Endothelial cell of umbilical vein (primary cell): ENCODE measurements around the gene ANKRD28. TPM values are rescaled to one million over a fixed set of nuclear protein-coding genes. Genes with fewer than 3 reads are reported as not detected.

Experiments used
- BruUV-seq: library from RNA; stranded (reverse); fragments of 400-500 nt; replicated peaks from 2 replicates; lab custom pipeline; 2021; lab: Mats Ljungman, UMichigan
- CTCF ChIA-PET: fragments of 300-600, 350-600 bp; sonication (Branson Sonifier 250); formaldehyde crosslinking; loops from one replicate; lab custom pipeline; 2021; ENCODE audit warnings: antibody characterized with exemption, inconsistent platforms; lab: Charles Lee
- POLR2A ChIA-PET: fragments of 300-600, 350-600 bp; sonication (Branson Sonifier 250); formaldehyde crosslinking; loops from one replicate; lab custom pipeline; 2021; ENCODE audit warnings: antibody characterized with exemption, inconsistent platforms; lab: Charles Lee
- DNase-seq: peaks from one replicate; pipeline ENCODE4 v3.0.0-alpha.2; 2011; ENCODE audit warnings: low read depth, low spot score
- FAIRE-seq: peaks from 2 replicates; lab custom pipeline; 2011; peaks lifted over from hg19 to GRCh38; lab: Jason Lieb, UNC
- H2AFZ ChIP-seq: 2 replicates; pipeline ENCODE4 v1.6.0; 2012; ENCODE audit warnings: low read depth, low read length, control low read depth, inconsistent platforms
- H3K27ac ChIP-seq: 2 replicates; pipeline ENCODE4 v1.5.1; 2011; ENCODE audit warnings: low read depth, mild to moderate bottlenecking, control low read depth, low read length, moderate library complexity; ENCODE audit not compliant: insufficient read depth
- H3K27me3 ChIP-seq, 2 experiments: 2 replicates each; pipeline versions ENCODE4 v1.6.0 to v1.6.1; 2011; ENCODE audit warnings: low read length in 2 of 2, mixed read lengths in 1 of 2; ENCODE audit not compliant: control insufficient read depth in 2 of 2, insufficient read depth in 2 of 2
- H3K36me3 ChIP-seq, 2 experiments: 2 replicates in 1 of 2; 3 replicates in 1 of 2; pipeline ENCODE4 v1.5.1; 2011; ENCODE audit warnings: low read length in 2 of 2, mild to moderate bottlenecking in 1 of 2, moderate library complexity in 1 of 2; ENCODE audit not compliant: control insufficient read depth in 2 of 2, insufficient read depth in 2 of 2; ENCODE audit errors: extremely low read depth in 1 of 2
- H3K4me1 ChIP-seq: 3 replicates; pipeline ENCODE4 v1.5.1; 2011; ENCODE audit warnings: mild to moderate bottlenecking, low read length; ENCODE audit not compliant: control insufficient read depth, insufficient read depth; ENCODE audit errors: extremely low read depth
- H3K4me2 ChIP-seq: 2 replicates; pipeline ENCODE4 v1.6.1; 2011; ENCODE audit warnings: low read length, control low read depth, mixed read lengths; ENCODE audit not compliant: insufficient read depth
- H3K4me3 ChIP-seq, 3 experiments: fragments of 200-600 bp in 1 of 3; sonication (generic), shearing (Covaris generic) in 1 of 3; replicated peaks in 1 of 3; 2 replicates each; pipeline ENCODE4 v1.5.1; 2011 to 2016; ENCODE audit warnings: control low read depth in 3 of 3, low read length in 3 of 3, mild to moderate bottlenecking in 2 of 3, inconsistent platforms in 1 of 3, low read depth in 1 of 3, moderate library complexity in 1 of 3; ENCODE audit not compliant: insufficient read depth in 1 of 3
- H3K79me2 ChIP-seq: 2 replicates; pipeline ENCODE4 v1.6.0; 2012; ENCODE audit warnings: low read length, inconsistent platforms; ENCODE audit not compliant: control insufficient read depth, insufficient read depth
- H3K9ac ChIP-seq: replicated peaks from 2 replicates; pipeline ENCODE3; 2011; ENCODE audit warnings: low read length, control low read depth; ENCODE audit not compliant: insufficient read depth; ENCODE audit errors: extremely low read depth
- H3K9me1 ChIP-seq: replicated peaks from 3 replicates; pipeline ENCODE4 v1.6.0; 2011; ENCODE audit warnings: mild to moderate bottlenecking, low read length; ENCODE audit not compliant: control insufficient read depth, insufficient read depth; ENCODE audit errors: extremely low read depth
- H3K9me3 ChIP-seq: replicated peaks from 2 replicates; pipeline ENCODE4 v1.5.1; 2012; ENCODE audit warnings: low read length, inconsistent platforms; ENCODE audit not compliant: control insufficient read depth, insufficient read depth
- H4K20me1 ChIP-seq: replicated peaks from 2 replicates; pipeline ENCODE3; 2011; ENCODE audit warnings: mild to moderate bottlenecking, low read length; ENCODE audit not compliant: control insufficient read depth, insufficient read depth; ENCODE audit errors: extremely low read depth
- CTCF ChIP-seq, 2 donors: IDR thresholded peaks; 1 replicate in 1 of 2; 2 replicates in 1 of 2; pipeline ENCODE4 v1.5.1; 2011; ENCODE audit warnings: low read length in 2 of 2, mild to moderate bottlenecking in 2 of 2, moderate library complexity in 2 of 2, control low read depth in 1 of 2, inconsistent platforms in 1 of 2, low read depth in 1 of 2; ENCODE audit not compliant: insufficient read depth in 1 of 2; ENCODE audit errors: extremely low read depth in 1 of 2
- EZH2 ChIP-seq: IDR thresholded peaks from 2 replicates; pipeline ENCODE4 v1.6.1; 2012; ENCODE audit warnings: borderline replicate concordance, low read depth, mild to moderate bottlenecking, moderate library complexity, low read length, inconsistent platforms; ENCODE audit not compliant: severe bottlenecking
- FOS ChIP-seq: IDR thresholded peaks from 2 replicates; pipeline ENCODE4 v1.6.1; 2011; ENCODE audit warnings: mild to moderate bottlenecking, low read length, moderate library complexity, borderline replicate concordance; ENCODE audit not compliant: insufficient read depth
- GATA2 ChIP-seq: IDR thresholded peaks from 2 replicates; pipeline ENCODE4 v1.7.0; 2011; ENCODE audit warnings: low read depth, mild to moderate bottlenecking, moderate library complexity, mixed read lengths, low read length; ENCODE audit not compliant: insufficient read length, insufficient read depth
- JUN ChIP-seq: IDR thresholded peaks from 2 replicates; pipeline ENCODE4 v1.6.1; 2011; ENCODE audit warnings: borderline replicate concordance, low read depth; ENCODE audit not compliant: insufficient read length, insufficient read depth
- MAX ChIP-seq: IDR thresholded peaks from 2 replicates; pipeline ENCODE4 v1.6.1; 2011; ENCODE audit not compliant: insufficient read depth, insufficient read length
- MYC ChIP-seq: IDR thresholded peaks from one replicate; pipeline ENCODE4 v1.6.1; 2011; ENCODE audit warnings: mild to moderate bottlenecking, low read depth, low read length
- POLR2A ChIP-seq: IDR thresholded peaks from 2 replicates; pipeline ENCODE4 v1.6.1; 2012; ENCODE audit warnings: low read depth, mild to moderate bottlenecking, control low read depth, low read length
- POLR2AphosphoS5 ChIP-seq: IDR thresholded peaks from 2 replicates; pipeline ENCODE4 v1.6.1; 2012; ENCODE audit warnings: low read depth, mild to moderate bottlenecking, control low read depth, low read length, moderate library complexity; ENCODE audit not compliant: insufficient read depth
- dilution Hi-C: fragments of 300-500 bp; cut with MboI; formaldehyde crosslinking; loops from one replicate; pipeline ENCODE4 v1.15.0; 2019; ENCODE audit warnings: low sequenced_read_pairs; ENCODE audit not compliant: extremely low pct_ligation_motif_present
- intact Hi-C: fragments of 100-400 bp; cut with micrococcal nuclease; formaldehyde crosslinking; loops from one replicate; pipeline ENCODE4 v1.10.0; 2022
- polyA plus RNA-seq, 4 experiments: library from polyadenylated mRNA; depleted of rRNA in 3 of 4; stranded (reverse) in 3 of 4; unstranded in 1 of 4; fragments of >200 nt; gene quantifications; 2 replicates each; pipeline versions ENCODE4 v1.2.1 to v1.2.3, GENCODE V29; 2011 to 2012; ENCODE audit warnings: missing spikeins in 1 of 4
- total RNA-seq: library from RNA; stranded (reverse); gene quantifications from 2 replicates; pipeline ENCODE4 v1.2.3, GENCODE V29; 2021

Gene ANKRD28
- total and polyA plus RNA-seq, 2 donors (not counting 3 experiments of a cell fraction or from before 2014, with no cell fraction given), result 36.7 to 97.3 TPM

DNA sequence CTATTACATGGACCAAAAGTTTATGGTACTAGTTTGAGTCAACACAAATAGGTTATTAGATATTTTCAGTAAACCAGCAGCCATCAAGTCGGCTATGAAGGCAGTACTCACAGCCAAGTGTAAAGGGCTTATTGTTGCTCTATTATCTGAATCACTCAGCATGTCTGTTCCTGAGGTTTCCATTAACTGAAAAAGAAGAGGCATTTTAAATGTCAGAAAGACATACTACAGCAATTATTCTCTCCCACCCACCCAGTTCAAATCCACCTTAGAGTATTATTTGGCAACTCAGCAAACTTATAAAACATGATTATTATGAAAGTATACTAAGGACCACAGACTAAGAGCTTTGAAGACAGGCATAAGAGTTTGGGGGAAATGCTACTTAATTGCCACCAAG lies 103.2 kb downstream of the ANKRD28 start:
- Histone ChIP-seq H2AFZ (no peak overlapping the region), H3K9me1 (no peaks in the 10 kb centered on the region), H4K20me1 (no peaks in the 10 kb centered on the region), H3K9ac (no peak overlapping the region), H3K4me1 (no peaks in the 10 kb centered on the region), H3K36me3 (peaks cover 2 to 16% of the 10 kb centered on the region in 2 experiments), H3K79me2 (no peaks in the 10 kb centered on the region), H3K27me3 (no peaks in the 10 kb centered on the region), H3K4me2 (no peak overlapping the region), H3K27ac (no peak overlapping the region), H3K4me3 (no peak overlapping the region), H3K9me3 (no peaks in the 10 kb centered on the region)
- TF ChIP-seq MAX (no peak), POLR2A (no peak), POLR2AphosphoS5 (no peak), EZH2 (no peak), JUN (no peak), MYC (no peak), CTCF (IDR thresholded peaks at IDR 0.05; ENCODE audit: extremely low read depth in 1 of 2, insufficient read depth in 1 of 2, low read depth in 1 of 2, low read length in 2 of 2) (no peak), FOS (no peak), GATA2 (no peak)
- FAIRE-seq (no peak), DNase-seq (no peak)
- intact Hi-C loops (loop anchor here (5.0 kb wide), 1 partner anchor 103 kb away; the partner anchor contains the start of gene ANKRD28), dilution Hi-C loops (no loop called here)
- ChIA-PET POLR2A (no interaction called here), CTCF (no interaction called here)
- BruUV-seq, result no TSS peak
